ENCODE measurements around the gene SBF2. TPM values are rescaled to one million over a fixed set of nuclear protein-coding genes. Genes with fewer than 3 reads are reported as not detected.
"Not testable (repeated sequence)": the region's sequence is repeated elsewhere in the genome, so short reads cannot be mapped to it uniquely, and the experiment has no call there.

SBF2 gene
- total RNA-seq, 2 experiments from 2014 or later = 14.2 to 15.2 TPM

DNA sequence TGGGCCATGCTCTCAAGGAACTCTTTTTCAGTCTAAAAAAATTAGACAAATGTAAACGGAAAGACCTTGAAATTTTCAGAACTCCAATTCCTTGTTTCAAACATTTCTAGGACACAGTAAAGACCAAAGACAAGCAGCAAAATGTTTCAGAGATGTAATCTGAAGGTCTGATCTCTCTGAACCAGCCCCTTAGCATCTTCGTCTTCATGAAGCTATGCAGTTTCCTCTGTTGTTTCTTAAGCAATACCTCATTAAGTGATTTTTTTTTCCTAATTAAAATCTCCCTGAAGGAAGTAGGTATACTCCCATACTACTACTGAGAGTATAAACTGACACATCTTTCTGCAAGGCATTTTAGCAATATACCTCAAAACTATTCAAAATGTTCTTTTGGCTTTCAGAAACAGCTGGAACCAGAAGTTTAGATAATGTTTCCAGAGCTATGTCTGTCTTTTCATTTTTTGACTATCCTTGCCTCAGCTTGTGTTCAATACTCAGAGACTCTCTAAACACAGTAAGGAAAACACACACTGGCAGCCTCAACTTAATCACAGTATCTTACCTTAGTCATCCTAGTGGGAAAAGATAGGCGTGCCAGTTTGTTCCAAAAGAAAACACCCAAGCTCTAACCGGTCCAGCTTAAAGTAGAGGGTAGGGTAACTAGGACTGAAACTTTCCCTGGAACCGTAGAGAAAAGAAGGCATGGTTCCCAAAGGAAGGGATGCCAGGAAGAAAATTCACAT lies 25.1 kb downstream of the SBF2 start:
- Mint-ChIP-seq H3K9me3 (no peaks in the 10 kb centered on the region), H3K27ac (no peak overlapping the region), H3K4me1 (ENCODE audit: low read depth) (peaks cover 11% of the 10 kb centered on the region), H3K27me3 (no peaks in the 10 kb centered on the region), H3K36me3 (ENCODE audit: low read depth) (no peaks in the 10 kb centered on the region), H3K4me3 (no peak overlapping the region)
- TF ChIP-seq, protein P1, sequence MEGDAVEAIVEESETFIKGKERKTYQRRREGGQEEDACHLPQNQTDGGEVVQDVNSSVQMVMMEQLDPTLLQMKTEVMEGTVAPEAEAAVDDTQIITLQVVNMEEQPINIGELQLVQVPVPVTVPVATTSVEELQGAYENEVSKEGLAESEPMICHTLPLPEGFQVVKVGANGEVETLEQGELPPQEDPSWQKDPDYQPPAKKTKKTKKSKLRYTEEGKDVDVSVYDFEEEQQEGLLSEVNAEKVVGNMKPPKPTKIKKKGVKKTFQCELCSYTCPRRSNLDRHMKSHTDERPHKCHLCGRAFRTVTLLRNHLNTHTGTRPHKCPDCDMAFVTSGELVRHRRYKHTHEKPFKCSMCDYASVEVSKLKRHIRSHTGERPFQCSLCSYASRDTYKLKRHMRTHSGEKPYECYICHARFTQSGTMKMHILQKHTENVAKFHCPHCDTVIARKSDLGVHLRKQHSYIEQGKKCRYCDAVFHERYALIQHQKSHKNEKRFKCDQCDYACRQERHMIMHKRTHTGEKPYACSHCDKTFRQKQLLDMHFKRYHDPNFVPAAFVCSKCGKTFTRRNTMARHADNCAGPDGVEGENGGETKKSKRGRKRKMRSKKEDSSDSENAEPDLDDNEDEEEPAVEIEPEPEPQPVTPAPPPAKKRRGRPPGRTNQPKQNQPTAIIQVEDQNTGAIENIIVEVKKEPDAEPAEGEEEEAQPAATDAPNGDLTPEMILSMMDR (IDR thresholded peaks at IDR 0.05) = no peak
- no peaks in the 10 kb centered on the region for H3K27me3 ChIP-seq (ENCODE audit: control insufficient read depth in 1 of 2, insufficient read depth in 2 of 2, low read length in 2 of 2)
- no peaks in the 10 kb centered on the region for H3K9me3 ChIP-seq (ENCODE audit: control insufficient read depth in 1 of 2, insufficient read depth in 1 of 2, low read length in 2 of 2)
- H3K4me3 ChIP-seq (ENCODE audit: low read length) = no peak overlapping the region
- ChIA-PET POLR2A (interaction anchor here (0.5 kb wide), 1 partner anchor 766 kb away, joined by 5 read pairs; no protein-coding TSS in a partner anchor), CTCF (no interaction called here)
- DNase-seq = no peak
- intact Hi-C loops (cut with DNase I, micrococcal nuclease) = no loop called here
- H3K27ac ChIP-seq (ENCODE audit: low read depth in 1 of 2, low read length in 2 of 2) = no peak overlapping the region
- no peak for ATAC-seq (ENCODE audit: poor library complexity)
- H3K4me1 ChIP-seq (ENCODE audit: insufficient read depth, low read length) = no peaks in the 10 kb centered on the region
- no peaks in the 10 kb centered on the region for H3K36me3 ChIP-seq (ENCODE audit: insufficient read depth, low read length)

DNA sequence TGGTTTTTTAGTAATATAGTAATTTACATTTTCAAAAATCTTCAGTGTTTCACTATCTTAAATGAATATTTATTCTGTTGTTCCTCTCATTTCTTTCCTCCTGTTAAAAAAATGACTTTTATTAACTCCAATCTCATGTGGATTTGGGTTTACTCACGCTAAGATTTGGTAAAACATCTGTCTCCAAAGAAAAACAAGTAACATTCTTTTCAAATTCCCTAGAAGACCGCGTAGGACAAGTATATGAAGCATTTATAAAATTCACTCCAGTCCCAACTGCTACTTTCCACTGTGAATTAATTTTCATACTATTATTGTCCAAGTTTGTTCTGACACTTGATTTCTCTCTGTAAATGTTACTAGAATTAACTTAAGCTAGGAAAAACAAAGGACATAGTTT lies 26.2 kb downstream of the SBF2 start:
- TF ChIP-seq, protein P1 (IDR thresholded peaks at IDR 0.05) = no peak
- H3K4me3 Mint-ChIP-seq = no peak overlapping the region
- H3K9me3 Mint-ChIP-seq = no peaks in the 10 kb centered on the region
- Histone ChIP-seq H3K27me3 (ENCODE audit: control insufficient read depth in 1 of 2, insufficient read depth in 2 of 2, low read length in 2 of 2) (no peaks in the 10 kb centered on the region), H3K9me3 (ENCODE audit: control insufficient read depth in 1 of 2, insufficient read depth in 1 of 2, low read length in 2 of 2) (no peaks in the 10 kb centered on the region), H3K27ac (ENCODE audit: low read depth in 1 of 2, low read length in 2 of 2) (no peak overlapping the region), H3K36me3 (ENCODE audit: insufficient read depth, low read length) (no peaks in the 10 kb centered on the region), H3K4me3 (ENCODE audit: low read length) (no peak overlapping the region), H3K4me1 (ENCODE audit: insufficient read depth, low read length) (no peaks in the 10 kb centered on the region)
- H3K27me3 Mint-ChIP-seq = no peaks in the 10 kb centered on the region
- H3K36me3 Mint-ChIP-seq (ENCODE audit: low read depth) = no peaks in the 10 kb centered on the region
- peaks cover 5% of the 10 kb centered on the region for H3K4me1 Mint-ChIP-seq (ENCODE audit: low read depth)
- CTCF ChIA-PET = no interaction called here
- ATAC-seq (ENCODE audit: poor library complexity) = no peak
- intact Hi-C loops (cut with DNase I, micrococcal nuclease) = no loop called here
- DNase-seq = no peak
- H3K27ac Mint-ChIP-seq = no peak overlapping the region
- POLR2A ChIA-PET = no interaction called here

DNA sequence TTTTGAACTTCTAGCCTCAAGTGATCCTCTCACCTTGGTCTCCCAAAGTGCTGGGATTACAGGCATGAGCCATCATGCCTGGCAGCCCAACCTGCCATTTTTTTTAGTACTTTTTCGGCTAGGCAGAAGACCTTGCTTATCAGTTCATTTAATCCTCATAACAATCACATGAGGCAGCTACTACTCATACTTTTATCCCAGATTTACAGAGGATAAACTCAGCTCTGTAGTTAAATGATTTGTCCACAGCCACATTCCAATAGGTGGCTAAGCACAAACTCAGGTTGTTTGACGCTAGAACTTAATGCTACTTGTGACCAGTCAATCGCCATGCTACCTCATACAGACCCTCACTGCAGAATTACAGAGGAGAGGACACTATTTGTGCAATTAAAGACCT lies 28.1 kb downstream of the SBF2 start:
- no peak overlapping the region for H3K27ac ChIP-seq (ENCODE audit: low read depth in 1 of 2, low read length in 2 of 2)
- no peaks in the 10 kb centered on the region for H3K36me3 Mint-ChIP-seq (ENCODE audit: low read depth)
- H3K27me3 ChIP-seq (ENCODE audit: control insufficient read depth in 1 of 2, insufficient read depth in 2 of 2, low read length in 2 of 2) = no peaks in the 10 kb centered on the region
- ChIA-PET CTCF (no interaction called here), POLR2A (no interaction called here)
- H3K4me1 ChIP-seq (ENCODE audit: insufficient read depth, low read length) = no peaks in the 10 kb centered on the region
- DNase-seq (no peak), ATAC-seq (ENCODE audit: poor library complexity) (no peak)
- no peak overlapping the region for H3K4me3 Mint-ChIP-seq
- intact Hi-C loops (cut with DNase I, micrococcal nuclease) = no loop called here
- no peak overlapping the region for H3K4me3 ChIP-seq (ENCODE audit: low read length)
- TF ChIP-seq, protein P1 (IDR thresholded peaks at IDR 0.05) = no peak
- peaks cover 5% of the 10 kb centered on the region for H3K4me1 Mint-ChIP-seq (ENCODE audit: low read depth)
- H3K36me3 ChIP-seq (ENCODE audit: insufficient read depth, low read length) = no peaks in the 10 kb centered on the region
- H3K27ac Mint-ChIP-seq = no peak overlapping the region
- no peaks in the 10 kb centered on the region for H3K9me3 ChIP-seq (ENCODE audit: control insufficient read depth in 1 of 2, insufficient read depth in 1 of 2, low read length in 2 of 2)
- H3K9me3 Mint-ChIP-seq = no peaks in the 10 kb centered on the region
- no peaks in the 10 kb centered on the region for H3K27me3 Mint-ChIP-seq

DNA sequence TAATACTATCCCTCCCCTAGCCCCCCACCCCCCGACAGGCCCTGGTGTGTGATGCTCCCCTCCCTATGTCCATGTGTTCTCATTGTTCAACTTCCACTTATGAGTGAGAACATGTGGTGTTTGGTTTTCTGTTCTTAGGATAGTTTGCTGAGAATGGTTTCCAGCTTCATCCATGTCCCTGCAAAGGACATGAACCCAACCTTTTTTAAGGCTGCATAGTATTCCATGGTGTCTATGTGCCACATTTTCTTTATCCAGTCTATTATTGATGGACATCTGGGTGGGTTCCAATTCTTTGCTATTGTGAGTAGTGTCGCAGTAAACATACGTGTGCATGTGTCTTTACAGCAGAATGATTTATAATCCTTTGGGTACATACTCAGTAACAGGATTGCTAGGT lies 29.3 kb downstream of the SBF2 start:
- H3K4me3 Mint-ChIP-seq; H3K36me3 ChIP-seq (ENCODE audit: insufficient read depth, low read length); intact Hi-C loops (cut with DNase I, micrococcal nuclease); H3K4me1 ChIP-seq (ENCODE audit: insufficient read depth, low read length); H3K4me1 Mint-ChIP-seq (ENCODE audit: low read depth); ATAC-seq (ENCODE audit: poor library complexity); DNase-seq; H3K27ac Mint-ChIP-seq; H3K9me3 Mint-ChIP-seq; H3K36me3 Mint-ChIP-seq (ENCODE audit: low read depth); H3K27me3 Mint-ChIP-seq; H3K9me3 ChIP-seq (ENCODE audit: control insufficient read depth in 1 of 2, insufficient read depth in 1 of 2, low read length in 2 of 2); H3K27me3 ChIP-seq (ENCODE audit: control insufficient read depth in 1 of 2, insufficient read depth in 2 of 2, low read length in 2 of 2); H3K27ac ChIP-seq (ENCODE audit: low read depth in 1 of 2, low read length in 2 of 2); H3K4me3 ChIP-seq (ENCODE audit: low read length); POLR2A ChIA-PET; CTCF ChIA-PET: not testable (repeated sequence)
